Choroid plexus epithelial cell (primary cell): ENCODE data around the gene C1GALT1C1.
"Not testable (repeated sequence)": the region's sequence is repeated elsewhere in the genome, so short reads cannot be mapped to it uniquely, and the experiment has no call there.

ENCODE experiments used
- DNase-seq: peaks from one replicate; pipeline ENCODE4 v3.0.0-alpha.2; 2010; ENCODE audit warnings: low read depth
- H3K4me3 ChIP-seq: 2 replicates; pipeline ENCODE4 v1.5.1; 2011; ENCODE audit warnings: low read depth, mild to moderate bottlenecking, control low read depth, low read length, moderate library complexity
- TF ChIP-seq, protein P1 (sequence below): conservative IDR thresholded peaks from 2 replicates; pipeline ENCODE4 v1.5.1; 2011; ENCODE audit warnings: low read depth, mild to moderate bottlenecking, control low read depth, inconsistent platforms, low read length, moderate library complexity

Gene C1GALT1C1

DNA sequence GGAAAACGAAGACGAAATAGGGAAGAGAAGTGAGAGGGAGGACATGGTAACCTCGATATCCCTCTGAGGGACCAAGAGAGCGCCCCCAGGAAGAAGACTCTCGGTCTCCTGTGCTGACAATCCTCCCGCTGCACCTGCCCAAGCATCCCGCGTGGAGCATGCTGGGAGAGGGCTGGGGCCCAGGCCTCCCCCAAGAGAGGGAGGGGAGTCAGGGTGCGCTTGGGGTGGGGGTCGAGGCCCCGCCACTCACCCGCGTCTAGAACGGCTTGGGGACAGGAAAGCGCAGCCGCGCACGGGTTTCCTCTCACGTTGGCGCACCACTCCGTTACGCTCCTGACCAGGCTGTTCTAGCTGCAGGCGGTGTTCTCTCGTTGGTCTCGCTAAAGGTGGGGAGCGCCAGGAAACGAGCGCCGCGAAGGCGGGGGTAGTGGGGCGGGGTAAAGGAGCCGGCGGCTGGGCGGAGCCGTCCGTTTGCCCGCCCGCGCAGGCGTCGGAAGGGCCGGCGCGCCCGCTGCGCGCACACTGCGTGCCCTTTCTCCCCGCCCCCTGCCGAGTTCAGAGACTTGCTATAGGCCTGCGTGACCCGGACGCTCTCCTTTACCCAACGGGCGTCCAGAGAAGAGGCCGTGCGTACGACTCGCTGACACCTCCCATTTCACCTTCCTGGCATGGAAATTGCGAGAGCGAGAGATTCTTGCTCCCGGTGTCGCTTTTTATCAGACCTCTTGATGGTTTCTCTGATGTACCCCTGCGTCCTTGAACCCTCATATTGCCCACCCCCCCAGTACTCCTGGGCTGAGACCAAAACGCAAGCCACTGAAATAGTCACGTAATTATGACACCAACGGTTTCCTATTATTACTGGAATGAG, at the start of gene C1GALT1C1:
Gene C1GALT1C1 (minus strand): TSS at position 388 of the 871 bp plus-strand sequence. CDS start 2,888 bp downstream, outside the sequence.
- TF ChIP-seq, protein P1, sequence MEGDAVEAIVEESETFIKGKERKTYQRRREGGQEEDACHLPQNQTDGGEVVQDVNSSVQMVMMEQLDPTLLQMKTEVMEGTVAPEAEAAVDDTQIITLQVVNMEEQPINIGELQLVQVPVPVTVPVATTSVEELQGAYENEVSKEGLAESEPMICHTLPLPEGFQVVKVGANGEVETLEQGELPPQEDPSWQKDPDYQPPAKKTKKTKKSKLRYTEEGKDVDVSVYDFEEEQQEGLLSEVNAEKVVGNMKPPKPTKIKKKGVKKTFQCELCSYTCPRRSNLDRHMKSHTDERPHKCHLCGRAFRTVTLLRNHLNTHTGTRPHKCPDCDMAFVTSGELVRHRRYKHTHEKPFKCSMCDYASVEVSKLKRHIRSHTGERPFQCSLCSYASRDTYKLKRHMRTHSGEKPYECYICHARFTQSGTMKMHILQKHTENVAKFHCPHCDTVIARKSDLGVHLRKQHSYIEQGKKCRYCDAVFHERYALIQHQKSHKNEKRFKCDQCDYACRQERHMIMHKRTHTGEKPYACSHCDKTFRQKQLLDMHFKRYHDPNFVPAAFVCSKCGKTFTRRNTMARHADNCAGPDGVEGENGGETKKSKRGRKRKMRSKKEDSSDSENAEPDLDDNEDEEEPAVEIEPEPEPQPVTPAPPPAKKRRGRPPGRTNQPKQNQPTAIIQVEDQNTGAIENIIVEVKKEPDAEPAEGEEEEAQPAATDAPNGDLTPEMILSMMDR = no peak
- H3K4me3 ChIP-seq = peak within 1 kb of the TSS; percentile 74
- peak; percentile 93 for DNase-seq

DNA sequence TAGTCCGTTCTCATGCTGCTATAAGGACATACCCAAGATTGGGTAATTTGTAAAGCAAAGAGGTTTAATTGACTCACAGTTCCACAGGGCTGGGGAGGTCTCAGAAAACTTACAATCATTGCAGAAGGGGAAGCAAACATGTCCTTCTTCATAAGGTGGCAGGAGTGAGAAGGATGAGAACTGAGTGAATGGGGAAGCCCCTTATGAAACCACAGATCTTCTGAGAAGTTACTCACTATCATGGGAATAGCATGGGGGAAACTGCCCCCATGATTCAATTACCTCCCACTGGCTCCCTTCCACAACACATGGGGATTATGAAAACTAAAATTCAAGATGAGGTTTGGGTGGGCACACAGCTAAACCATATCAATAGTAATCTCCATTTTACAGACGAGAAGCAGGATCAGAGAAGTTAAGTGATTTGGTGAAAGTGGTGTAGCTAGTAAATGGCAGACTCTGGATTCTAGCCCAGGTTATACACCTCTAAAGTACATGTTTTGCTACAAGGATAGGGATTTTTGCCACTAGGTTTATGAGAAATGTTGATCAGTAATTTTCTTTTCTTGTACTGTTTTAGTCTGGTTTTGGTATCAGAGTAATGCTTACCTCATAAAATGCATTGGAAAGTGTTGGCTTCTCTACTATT, 47.3 kb upstream of the C1GALT1C1 start:
- no peak overlapping the region for H3K4me3 ChIP-seq
- TF ChIP-seq, protein P1 = no peak
- DNase-seq = peak; percentile 25

DNA sequence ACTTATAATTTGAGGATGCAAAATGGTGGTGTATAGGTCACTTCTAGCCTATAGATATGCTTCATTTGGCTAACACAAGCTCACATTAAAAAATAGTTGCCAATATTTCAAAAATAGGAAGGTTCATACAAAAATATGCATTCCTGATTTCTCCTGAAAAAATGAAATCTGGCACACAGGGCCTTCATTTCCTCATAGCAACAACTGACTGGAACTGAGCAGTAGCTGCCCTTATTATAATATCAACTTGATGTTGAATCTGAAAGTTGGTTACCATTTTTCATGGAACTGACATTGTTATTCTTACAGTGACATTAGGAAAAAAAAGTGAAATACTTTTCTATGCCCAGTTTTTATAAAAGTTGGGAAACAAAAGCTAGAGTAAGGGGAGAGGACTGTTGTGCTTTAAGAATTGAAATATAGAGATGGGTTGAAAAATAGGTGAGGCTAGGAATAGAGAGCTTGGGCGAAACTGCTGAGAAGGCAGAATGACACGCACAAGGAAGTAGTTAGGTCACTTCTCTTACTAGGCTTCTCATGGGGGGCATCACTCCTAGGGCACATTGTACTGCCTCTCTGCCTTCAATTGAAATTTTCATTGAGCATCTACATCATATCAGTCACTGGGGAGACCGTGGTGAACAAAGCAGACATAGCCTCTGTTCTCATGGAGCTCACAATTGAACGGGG, 43.1 kb upstream of the C1GALT1C1 start:
- peak; percentile 22 for DNase-seq
- no peak overlapping the region for H3K4me3 ChIP-seq
- TF ChIP-seq, protein P1 = no peak

DNA sequence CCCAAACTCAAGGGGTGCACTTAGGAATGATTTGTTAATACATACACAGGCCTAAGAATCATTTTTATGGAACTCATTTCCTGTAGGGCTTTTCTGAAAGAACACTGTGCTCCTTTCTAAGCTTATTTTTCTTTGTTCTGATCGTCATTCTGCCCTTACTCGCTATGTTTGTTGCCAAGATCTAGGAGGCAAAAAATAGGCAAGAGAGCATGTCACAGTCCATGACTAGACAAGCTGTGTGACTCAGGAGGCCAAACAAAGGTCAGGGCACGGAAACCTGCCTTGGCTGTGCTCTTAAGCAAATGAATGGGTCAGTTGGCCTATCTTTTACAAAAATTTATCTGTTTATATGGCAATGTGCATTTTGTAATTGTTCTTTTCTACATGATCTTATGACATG, 42.5 kb upstream of the C1GALT1C1 start:
- DNase-seq = peak; percentile 90
- TF ChIP-seq, protein P1 = no peak
- H3K4me3 ChIP-seq = no peak overlapping the region

DNA sequence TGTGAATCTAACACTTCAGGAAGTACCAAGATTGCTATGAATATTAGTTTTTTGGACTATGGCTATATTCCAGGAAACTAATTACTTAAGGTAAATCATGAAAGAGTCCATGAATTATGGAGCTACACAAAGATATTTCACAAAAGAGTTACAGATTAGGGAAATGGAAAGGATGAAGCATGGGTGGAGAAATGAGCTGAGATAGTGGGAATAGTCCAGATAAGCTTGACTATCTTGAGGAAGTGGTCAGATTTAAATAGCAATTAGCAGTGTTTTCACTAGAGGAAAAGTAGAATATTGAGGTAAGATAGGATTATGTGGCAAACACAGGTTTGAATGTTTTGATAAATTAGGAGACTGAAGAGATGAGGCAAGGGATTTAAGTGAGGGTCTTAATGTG, 42.1 kb upstream of the C1GALT1C1 start:
- TF ChIP-seq, protein P1 = no peak
- DNase-seq = no peak
- H3K4me3 ChIP-seq = no peak overlapping the region

DNA sequence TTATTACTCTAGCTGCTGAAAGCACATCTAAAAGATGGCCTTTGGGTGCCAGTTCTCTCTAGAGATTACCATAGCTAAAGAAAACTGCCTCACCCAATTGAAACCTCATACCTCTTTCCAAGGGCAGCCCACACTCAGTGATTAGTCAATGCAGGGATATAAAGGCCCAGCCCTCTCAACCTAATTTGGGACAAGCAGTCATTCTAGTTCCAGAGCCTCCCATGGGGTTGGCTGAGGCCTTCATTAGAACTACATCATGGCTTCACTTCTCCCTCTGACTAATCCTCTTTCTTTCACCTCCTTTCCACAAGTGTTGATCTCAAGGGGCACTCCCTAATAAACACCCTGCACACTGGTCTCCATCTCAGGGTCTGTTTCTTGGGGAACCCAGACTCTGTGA, 38.5 kb upstream of the C1GALT1C1 start:
- no peak for DNase-seq
- no peak overlapping the region for H3K4me3 ChIP-seq
- TF ChIP-seq, protein P1 = no peak

DNA sequence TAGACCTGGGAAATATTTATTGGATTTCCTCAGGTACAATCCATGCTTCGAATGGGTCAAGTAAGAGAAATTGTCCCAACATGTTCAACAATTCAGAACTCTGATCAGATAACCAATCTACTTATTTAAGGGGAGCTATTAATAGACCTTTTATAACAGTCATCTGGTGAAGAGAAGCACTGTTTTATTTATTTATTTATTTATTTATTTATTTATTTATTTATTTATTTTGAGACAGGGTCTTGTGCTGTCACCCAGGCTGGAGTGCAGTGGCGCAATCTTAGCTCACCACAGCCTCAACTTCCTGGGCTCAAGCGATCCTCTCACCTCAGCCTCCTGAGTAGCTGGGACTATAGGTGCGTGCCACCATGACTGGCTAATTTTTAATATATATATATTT, 34.7 kb upstream of the C1GALT1C1 start:
- not testable (repeated sequence) for DNase-seq, H3K4me3 ChIP-seq
